Measurements from ENCODE around the gene SLC51B.

Gene SLC51B

DNA sequence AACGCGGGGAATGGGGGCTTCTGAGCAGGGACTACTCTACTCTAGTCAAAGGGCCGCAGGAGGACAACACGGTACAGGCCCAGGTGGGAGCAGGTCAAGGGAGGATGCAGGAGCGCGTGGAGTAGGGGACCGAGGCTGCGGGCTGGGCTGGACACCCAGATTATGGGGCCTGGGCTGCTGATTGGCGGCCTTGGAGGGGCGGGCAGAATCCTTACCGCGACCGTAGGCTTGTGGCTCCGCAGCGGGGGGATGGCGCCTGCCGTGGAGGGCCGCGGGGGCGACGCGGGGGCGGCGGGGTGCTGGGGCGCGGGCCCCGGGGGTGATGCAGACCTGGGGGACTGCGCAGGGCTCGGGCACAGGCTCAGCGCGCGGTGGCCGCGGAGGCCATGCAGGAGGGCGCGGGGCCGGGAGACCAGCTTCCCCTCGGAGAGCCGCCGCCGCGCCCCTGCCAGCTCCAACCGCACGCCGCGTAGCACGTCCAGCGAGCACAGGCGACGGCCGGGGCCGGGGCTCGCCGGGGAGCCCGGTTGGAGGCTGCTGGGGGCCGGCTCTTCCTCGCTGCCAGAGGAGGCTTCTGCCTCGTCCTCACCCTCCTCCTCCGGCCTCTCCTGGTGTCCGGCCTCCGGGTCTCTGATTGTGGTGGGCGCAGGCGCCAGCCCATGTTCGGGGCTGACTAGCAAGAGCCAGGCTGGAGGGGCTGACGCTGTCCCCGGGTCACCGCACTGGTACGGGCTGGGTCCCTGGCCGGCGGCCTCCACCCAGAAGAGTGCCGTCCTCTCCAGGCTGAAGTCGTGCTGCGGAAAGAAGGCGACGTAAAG lies 56.9 kb downstream of the SLC51B start:
- no peak for DNase-seq

DNA sequence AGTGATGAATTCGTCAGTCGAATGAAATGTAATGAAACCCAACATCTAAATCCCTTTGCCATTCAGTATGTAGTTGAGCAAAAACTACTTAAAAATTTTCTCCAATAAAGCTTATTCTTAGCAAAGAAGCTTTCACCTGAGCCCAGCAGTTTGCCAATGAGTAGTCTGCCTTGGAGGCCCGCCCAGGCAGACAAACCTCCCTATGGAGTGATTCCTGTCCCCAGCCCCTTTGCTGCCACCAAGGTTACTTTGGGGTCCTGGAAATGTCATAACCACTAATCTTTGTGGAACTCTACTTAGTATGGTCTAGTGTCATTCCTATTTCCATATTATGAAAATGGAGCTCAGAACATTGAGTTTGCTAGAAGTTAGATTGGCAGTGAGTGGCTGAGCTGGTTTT lies 57.7 kb downstream of the SLC51B start:
- DNase-seq, result no peak
